LNCAP (cell line): ENCODE results near the gene HELLS.
A peak's percentile ranks its signal among the peaks of the same experiment; 100 is the strongest.

Experiments used
- CTCF ChIP-seq: fragments of 450-650 bp; IDR thresholded peaks from 2 replicates; pipeline ENCODE4 v1.5.1; 2017; ENCODE audit warnings: mild to moderate bottlenecking

The HELLS gene

GRCh38 chr10:94623572-94623971 lies 78.0 kb downstream of the HELLS start:
- no peak for TF ChIP-seq CTCF

GRCh38 chr10:94626476-94626875 lies 80.9 kb downstream of the HELLS start:
- no peak for TF ChIP-seq CTCF

- TF ChIP-seq CTCF: no peak
These were observed 81.9 kb downstream of the HELLS start for GRCh38 chr10:94627511-94627910.

DNA sequence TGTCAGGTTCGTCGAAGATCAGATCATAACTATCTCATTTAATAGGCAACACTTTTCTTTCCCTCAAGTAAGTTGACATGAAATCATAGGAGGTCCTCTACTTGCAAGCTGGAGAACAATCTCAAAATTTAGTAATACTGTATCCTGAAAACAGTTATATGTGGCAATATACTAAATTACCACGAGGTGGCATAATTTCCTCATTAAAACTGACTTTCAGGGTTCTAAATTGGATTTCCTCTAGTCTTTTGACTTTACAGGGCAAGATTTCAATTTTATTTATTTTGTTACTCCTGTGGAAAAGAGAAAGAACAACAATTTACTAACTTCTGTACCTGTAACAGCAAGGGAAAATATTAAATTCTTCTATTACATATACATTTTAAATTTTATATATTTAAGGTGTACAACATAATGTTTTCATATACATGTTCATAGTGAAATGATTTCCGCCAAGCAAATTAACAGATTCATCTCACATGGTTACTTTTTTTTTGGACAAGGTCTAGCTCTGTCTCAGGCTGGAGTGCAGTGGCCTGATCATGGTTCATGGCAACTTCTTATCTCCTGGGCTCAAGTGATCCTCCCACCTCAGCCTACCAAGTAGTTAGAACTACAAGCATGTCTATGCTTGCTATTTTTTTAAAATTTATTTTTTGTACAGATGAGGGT lies 84.6 kb downstream of the HELLS start:
- peak; percentile 74 for TF ChIP-seq CTCF

- TF ChIP-seq CTCF: no peak
These were observed 85.7 kb downstream of the HELLS start for GRCh38 chr10:94631077-94631875.

DNA sequence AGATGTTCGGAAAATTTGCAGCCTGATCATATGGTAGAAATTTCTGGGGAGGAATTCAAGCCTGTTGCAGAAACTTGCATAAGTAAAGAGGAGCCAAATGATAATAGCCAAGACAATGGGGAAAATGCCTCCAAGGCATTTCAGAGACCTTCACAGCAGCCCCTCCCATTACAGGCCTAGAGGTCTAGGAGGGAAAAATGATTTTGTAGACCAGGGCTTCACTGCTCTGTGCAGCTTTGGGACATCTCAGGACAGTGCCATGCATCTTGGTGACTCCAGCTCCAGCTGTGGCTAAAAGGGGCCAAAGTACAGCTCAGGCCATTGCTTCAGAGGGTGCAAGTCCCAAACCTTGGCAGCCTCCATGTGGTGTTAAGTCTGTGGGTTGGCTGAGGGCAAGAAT lies 87.4 kb downstream of the HELLS start:
- no peak for TF ChIP-seq CTCF

- no peak for TF ChIP-seq CTCF
These were observed 94.3 kb downstream of the HELLS start for GRCh38 chr10:94639902-94640301.
